Stimulated activated CD4-positive, alpha-beta T cell treated with anti-CD3 and anti-CD28 coated beads, Interleukin-15, amount 100 ng/mL, for 24 hours (primary cell): ENCODE measurements around the gene SLC25A34.

Experiments used
- DNase-seq: peaks from one replicate; pipeline ENCODE4 v3.0.0-alpha.2; 2020

Gene SLC25A34

DNA sequence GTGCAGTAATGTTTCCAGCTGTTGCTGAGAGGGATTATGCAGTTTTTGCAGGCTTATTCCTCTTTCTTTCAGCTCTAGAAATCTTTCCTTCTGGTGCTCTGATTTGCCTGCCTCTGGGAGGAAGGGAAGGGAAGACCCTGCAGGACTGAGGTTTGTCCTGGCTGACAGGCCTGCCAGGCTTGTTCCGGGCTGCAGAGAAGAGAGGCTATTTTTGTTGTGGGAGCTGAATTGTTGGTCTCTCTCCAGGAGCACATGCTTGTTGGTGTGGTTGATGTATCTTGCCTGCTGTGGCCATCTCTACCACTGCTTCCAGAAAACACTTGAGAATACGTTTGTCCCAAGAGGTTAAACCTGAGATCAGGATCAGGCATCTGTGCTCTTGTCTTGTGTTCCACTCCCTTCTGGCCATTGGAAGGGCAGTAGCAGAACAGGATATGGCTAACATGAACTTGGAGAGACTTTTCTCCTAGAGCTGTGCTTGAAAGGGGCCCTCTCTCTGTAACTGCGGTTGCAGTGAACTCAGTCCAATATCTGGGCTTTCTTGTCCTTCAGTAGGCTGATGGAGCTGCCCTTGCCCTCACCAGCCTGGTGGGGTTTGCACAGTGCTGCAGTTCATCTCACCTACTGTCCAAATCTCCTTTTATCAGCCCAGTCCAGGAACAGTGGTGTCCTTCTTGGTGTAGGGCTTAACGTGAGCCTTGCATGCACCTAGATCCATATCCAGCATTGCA lies 21.5 kb upstream of the SLC25A34 start:
- no peak for DNase-seq

DNA sequence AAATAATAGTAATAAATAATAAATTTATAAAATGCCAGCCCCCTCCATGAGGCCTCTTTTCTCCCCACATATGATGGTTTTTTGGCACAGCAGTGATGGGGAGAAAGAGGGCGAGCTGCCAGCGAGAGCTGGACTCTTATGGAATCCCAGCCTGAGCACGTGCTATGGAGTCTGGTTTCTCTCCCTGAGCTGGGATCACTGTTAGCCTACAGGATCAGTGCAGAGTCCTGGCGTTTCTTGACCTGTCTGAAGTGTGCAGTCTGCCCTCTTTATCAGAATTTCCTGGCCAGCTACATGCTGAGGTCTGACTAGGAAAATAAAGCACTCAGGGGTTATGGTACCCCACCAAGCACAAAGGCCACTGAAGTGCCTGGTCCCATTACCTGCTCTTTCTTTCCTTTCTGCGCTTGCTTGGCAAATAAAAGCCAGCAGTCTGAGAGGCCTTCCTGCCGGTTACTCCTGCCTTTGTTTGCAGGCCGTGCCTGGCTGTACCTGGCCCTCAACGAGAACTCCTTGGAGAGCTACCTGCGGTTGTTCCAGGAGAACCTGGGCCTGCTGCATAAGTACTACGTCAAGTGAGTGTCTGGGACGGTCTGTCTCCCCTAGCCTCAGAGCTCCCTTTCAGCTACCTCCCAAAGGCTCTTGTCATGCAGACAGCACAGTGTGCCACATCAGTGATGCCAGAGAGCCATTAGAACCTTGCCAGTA lies 18.5 kb upstream of the SLC25A34 start:
- DNase-seq: no peak

DNA sequence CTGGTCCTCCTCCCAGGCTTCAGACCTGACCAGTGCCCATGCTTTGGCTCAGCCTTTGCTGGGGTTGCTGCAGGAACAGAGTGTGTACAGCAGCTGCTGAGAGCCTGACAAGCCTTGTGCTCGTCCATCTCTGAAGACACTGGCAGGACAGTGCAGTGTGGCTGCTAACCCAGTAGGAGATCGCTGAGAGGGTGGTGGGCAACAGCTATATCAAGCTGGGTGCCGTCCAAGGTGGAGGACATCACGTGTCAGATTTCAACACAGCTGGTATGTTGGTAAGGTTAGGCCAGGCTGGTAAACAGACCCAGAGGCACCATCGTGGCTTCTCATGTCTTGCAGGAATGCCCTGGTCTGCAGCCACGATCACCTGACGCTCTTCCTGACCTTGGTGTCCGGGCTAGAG lies 17.9 kb upstream of the SLC25A34 start:
- DNase-seq: no peak

DNA sequence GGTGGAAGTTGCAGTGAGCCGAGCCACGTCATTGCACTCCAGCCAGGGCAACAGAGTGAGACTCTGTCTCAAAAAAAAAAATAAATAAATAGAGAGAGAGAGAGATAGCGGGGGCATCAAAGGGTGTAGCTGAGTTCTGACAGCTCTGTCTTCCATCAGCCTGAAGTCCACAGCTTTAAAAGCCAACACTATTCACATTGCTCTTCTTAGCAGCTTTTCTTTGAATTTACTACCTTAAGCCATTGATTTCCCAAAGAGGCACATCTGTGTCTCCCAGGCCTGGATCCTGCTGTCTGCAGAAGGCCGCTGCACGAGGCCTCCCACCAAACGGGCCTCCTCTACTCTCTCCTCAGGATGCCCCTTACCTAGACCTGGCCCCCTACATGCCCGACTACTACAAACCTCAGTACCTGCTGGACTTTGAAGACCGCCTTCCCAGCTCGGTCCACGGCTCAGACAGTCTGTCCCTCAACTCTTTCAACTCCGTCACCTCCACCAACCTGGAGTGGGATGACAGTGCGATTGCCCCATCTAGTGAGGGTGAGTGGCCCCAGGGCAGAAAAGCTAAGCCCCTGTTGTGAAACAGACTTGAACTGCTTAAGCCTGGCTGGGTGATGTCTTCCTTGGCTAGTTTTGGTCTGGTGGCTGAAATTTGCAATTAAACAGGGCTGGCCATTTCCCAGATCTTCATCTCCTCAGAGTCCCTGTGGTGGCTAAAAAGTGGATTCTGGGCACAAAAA lies 16.5 kb upstream of the SLC25A34 start:
- no peak for DNase-seq

DNA sequence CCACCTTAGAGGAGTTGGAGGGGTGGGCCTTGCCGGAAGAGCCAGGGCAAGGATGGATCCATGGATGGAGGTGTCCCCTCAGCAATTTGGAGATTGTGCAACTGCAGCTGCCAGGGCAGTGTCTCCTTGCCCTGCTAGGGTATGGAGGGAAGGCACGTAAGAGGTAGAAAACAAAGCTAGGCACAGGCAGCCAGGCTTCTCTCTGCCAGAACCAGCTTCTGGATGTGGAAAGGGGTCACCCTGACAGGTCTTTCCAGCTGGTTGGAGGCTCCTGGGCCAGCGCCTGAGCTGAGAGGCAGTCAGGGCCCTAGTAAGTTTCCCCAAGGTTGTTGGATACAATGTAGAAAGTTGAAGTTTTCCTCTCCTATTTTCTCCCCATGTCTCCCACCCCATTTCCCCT lies 15.2 kb upstream of the SLC25A34 start:
- no peak for DNase-seq

DNA sequence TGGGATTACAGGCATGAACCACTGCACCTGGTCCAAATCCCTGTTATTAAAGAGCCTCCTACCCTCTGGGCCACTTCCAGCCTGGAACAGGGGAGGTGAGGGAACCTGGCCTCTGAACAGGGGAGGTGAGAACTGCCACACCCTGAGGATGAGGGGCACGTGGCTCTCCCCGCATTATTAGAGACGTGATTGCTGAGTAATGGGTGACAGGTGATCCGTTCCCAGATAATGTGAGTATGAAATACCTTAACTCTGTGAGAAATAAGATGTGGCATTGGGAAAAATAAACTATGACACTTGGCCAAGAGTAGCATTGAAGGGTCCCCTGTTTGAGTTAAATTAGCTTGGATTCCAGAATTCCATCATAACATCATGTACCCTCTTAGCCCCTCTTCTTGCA lies 13.6 kb upstream of the SLC25A34 start:
- DNase-seq: no peak

DNA sequence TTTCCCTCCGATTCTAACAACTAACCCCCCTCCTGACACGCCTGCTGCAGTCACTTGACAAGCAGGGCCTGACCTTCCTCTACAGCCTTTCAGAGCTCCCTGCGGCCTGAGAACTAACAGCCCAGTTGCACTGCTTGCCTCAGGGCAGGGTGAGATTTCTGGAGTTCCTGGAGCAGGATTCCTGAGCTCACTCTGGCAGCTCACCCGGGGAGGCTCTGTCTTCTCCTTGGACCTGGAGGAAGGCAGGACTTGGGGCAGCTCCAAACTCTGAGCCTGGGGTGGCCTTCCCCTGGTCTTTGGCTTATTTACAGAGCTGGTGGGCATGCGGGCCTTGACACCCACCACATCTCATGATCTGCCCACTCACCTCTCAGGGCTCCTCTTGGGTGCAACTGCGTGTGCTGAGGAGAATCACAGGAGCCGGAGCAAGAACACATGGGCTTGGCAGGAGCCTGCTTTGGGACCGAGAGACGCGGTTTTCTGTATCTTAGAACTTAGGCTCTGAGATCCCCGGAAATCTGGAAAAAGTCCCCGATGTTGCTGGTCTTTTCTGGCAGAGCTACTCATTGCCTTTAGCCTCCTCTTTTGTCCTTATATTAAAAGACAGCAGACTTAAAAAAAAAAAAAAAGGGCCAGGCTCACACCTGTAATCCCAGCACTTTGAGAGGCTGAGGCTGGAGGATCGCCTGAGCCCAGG lies 13.1 kb upstream of the SLC25A34 start:
- no peak for DNase-seq

DNA sequence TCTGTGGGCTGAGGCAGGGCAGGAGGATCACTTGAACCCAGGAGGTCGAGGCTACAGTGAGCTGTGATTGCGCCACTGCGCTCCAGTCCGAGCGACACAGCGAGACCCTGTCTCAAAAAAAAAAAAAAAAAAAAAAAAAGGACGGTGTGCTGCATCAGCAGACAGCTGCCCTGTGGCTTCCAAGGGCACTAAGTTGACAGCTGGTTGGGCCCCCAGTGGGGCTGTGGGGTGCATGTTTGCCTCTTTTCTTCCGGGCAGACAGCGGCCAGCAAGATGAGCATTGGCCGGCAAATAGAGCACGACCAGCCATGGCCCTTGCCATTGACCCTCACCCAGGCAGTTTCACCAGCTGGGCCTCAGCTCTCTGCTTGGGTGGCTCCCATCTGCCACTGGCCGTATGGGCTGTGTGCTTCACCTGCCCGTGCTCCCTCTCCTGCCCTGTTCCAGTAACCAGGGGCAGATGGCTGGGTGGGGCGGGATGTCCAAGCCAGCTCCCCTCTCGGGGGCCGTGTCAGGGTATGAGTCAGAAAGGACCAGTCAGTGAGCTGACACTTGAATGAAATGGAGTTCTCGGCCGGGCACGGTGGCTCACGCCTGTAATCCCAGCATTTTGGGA lies 12.3 kb upstream of the SLC25A34 start:
- no peak for DNase-seq

DNA sequence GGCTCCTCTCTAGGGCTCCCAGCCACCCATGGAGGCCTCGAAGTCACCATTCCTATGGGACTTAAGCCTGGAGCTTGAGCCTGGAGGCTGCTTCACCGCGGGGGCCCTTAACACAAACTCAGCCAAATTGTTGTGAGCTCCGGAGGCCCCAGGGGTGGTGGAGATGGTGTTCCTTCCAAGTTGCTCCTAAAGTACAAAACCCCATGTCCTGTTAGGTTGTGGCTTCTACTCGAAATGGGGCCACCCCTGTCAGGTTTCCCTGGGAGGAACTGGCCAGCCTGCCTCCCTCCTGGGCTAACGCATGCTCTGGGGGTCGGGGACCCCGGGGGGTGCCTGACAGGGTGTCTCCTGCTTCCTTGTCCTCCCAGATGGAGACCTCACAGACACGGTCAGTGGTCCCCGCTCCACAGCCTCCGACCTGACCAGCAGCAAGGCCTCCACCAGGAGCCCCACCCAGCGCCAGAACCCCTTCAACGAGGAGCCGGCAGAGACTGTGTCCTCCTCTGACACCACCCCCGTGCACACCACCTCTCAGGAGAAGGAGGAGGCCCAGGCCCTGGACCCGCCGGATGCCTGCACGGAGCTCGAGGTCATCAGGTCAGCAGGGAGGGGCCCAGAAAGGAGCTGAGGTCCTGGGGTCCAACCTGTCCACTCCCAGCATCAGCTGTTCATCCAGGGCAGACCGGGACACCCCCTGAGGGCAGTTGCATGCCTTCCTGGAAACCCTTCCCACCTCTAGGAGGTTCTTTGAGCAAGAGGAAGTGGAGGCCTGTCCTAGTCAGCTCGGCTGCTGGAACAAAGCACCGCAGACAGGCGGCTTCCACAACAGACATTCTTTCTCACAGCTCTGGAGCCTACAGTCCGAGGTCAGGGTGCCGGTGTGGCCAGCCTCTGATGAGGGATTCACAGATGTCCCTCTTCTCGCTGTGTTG lies 10.8 kb upstream of the SLC25A34 start:
- no peak for DNase-seq

DNA sequence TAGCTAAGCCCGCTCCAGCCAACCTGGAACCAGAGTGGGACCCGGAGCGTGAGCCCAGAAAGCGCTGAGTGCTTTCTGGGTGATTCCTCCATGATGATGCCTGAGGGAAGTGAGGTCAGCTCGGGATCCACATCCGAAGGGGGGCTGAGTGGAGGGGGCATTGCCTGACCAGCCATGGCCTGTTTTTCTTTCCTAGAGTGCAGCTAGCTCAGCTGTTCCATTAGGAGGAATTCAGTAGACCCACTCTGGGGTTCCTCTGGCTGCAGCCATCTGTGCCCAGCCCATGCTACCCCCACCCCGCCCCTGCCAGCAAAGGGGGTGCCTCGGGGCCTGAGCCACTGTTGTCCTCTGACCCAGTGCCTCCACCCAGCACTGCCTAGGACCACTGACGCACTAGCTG lies 9.6 kb upstream of the SLC25A34 start:
- no peak for DNase-seq

DNA sequence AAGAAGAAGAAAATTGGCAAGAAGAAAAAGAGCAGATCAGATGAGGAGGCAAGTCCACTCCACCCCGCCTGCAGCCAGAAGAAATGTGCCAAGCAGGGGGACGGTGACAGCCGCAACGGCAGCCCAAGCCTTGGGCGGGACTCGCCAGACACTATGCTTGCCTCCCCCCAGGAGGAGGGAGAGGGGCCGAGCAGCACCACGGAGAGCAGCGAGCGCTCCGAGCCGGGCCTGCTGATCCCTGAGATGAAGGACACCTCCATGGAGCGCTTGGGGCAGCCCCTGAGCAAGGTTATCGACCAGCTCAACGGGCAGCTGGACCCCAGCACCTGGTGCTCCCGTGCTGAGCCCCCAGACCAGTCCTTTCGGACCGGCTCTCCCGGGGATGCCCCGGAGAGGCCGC lies 9.0 kb upstream of the SLC25A34 start:
- no peak for DNase-seq

DNA sequence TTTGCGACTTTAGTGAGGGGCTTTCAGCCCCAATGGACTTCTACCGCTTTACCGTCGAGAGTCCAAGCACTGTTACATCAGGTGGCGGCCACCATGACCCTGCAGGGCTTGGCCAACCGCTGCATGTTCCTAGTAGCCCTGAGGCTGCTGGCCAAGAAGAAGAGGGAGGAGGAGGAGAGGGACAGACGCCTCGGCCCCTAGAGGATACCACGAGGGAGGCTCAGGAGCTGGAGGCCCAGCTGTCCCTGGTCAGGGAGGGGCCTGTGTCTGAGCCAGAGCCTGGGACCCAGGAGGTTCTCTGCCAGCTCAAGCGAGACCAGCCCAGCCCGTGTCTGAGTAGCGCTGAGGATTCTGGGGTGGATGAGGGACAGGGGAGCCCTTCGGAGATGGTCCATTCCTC lies 8.6 kb upstream of the SLC25A34 start:
- DNase-seq: no peak

DNA sequence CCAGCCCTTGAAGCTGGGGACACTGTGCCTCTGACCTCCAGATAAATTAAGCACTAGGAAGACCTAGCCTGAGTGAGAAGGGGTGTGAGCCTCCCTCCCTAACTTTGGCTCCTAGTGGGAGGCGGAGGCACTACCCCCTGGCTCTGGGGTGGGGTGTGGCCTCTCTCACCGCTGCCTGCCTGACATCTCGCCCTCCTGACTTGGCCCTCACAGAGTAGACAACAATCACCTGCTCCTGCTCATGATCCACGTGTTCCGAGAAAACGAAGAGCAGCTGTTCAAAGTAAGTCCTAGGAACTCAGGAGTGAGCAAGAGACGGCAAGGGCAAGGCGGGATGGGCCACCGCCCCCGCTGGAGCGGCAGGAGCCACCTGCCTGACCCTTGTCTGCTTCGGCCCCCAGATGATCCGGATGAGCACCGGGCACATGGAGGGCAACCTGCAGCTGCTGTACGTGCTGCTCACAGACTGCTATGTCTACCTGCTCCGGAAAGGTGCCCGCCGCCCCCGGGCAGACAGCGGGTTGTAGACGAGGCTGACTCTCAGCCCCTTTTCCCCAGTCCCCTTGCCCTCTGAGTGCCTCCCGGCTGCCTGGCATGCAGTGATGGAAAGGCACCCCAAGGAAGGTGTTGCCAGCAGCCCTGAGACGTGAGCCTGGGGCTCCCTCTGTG lies 8.1 kb upstream of the SLC25A34 start:
- DNase-seq: no peak

DNA sequence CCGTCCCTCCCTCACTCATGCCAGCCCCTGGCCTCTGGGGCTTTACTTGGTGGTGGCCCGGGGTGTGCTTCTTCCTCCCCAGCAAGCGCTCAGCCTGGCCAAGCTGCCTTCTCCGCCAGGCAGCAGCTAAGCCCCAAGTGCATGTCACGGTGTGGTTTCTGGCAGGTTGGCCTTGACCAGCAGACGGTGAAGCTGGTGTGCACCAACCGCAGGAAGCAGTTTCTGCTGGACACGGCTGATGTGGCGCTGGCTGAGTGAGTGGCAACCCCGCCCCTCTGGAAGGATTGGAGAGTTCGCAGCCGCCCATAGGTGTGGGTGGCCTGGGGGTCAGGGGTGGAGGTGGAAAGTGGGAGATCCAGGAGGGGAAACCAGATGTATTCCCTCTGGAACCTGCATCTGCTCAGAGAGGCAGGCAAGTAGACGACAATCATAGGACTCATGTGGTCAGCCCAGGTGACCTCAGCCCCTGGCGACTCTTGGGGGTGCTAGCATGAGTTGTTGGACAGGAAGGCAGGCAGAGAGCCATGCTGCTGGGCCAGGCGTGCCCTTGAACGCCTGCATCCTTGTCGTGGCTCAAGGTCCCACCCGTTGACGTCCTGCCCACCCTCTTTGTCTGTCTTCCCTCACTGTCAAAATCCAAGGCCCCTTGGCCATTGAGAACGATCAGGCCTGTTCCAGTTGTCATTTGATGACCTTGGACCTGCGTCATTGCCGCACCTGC lies 7.0 kb upstream of the SLC25A34 start:
- DNase-seq: no peak

DNA sequence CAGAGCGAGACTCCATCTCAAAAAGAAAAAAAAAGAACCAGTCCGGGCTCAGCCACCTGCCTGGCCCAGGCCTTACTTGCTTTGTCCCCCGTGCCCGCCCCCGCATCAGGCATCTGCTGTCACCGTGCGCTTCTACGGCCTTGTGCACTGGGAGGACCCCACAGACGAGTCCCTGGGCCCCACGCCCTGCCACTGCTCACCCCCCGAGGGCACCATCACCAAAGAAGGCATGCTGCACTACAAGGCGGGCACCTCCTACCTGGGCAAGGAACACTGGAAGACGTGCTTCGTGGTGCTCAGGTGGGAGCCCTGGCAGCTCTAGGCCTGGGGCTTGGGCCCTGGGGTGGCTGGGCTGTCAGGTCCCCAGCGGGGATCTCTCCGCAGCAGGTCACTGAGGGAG lies 5.6 kb upstream of the SLC25A34 start:
- DNase-seq: no peak

DNA sequence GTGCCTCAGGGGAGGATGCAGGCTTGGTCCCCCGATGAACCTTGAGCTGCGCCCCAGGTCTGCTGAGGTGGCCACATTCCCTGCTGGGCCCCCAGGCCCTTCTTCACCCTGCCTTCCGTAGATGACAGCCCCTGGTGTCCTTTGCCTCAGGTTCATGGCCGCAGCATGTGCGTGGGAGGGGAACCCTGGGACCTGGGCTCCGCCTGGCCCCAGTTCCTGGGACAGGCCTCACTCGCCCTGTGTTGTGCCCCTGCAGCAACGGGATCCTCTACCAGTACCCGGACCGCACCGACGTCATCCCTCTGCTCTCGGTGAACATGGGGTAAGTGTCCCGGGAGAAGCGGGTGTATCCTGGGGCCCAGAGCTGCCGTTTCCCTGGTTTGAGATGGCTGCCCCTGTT lies 5.1 kb upstream of the SLC25A34 start:
- DNase-seq: no peak

DNA sequence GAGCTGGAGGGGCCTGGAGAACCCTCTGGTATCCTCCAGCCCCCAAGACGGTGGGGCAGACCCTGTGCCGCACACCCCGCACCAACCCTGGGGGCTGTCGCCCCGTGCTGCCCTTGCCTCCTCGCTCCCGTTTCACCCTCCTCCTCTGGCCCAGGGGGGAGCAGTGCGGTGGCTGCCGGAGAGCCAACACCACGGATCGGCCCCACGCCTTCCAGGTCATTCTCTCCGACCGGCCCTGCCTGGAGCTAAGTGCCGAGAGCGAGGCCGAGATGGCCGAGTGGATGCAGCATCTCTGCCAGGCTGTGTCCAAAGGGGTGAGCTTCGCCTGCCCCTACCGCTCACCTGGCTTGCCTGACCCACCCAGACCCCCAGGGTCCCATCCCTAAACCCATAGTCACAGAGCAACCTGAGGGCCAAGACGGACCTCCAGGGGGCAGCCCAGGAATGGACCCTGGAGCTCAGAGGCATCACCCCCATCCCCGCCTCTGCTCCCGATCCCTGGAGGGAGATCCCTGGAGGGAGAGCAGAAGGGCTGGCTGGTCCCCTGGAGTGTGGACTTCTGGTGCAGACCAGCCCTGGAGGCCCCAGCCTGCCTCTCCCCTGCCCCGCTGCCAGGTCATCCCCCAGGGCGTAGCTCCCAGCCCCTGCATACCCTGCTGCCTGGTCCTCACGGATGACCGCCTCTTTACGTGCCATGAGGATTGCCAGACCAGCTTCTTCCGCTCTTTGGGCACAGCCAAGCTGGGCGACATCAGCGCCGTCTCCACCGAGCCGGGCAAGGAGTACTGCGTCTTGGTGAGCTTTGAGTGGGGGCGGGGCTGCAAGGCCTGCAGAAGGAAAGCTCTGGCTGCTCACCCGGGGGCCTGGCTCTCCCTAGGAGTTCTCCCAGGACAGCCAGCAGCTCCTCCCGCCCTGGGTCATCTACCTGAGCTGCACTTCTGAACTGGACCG lies 4.0 kb upstream of the SLC25A34 start:
- no peak for DNase-seq

DNA sequence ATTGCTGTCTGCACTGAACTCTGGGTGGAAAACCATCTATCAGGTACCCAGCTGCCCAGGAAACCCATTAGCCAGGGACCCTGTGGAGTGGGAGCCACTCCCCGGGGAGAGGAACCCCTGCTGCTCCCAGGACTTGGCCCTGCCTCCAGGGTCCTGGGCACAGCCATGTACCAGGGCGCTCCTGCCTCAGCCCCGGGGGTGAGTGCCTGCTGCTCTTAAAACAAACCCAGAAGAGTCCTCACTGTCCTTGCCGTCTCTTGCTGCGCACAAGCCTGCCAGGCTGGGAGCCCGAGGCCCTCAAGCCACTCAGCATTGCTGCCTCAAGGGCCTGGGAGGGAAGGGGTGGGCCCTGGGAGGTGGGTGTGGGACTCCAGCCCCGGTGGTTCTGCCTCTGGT lies 3.4 kb upstream of the SLC25A34 start:
- no peak for DNase-seq

DNA sequence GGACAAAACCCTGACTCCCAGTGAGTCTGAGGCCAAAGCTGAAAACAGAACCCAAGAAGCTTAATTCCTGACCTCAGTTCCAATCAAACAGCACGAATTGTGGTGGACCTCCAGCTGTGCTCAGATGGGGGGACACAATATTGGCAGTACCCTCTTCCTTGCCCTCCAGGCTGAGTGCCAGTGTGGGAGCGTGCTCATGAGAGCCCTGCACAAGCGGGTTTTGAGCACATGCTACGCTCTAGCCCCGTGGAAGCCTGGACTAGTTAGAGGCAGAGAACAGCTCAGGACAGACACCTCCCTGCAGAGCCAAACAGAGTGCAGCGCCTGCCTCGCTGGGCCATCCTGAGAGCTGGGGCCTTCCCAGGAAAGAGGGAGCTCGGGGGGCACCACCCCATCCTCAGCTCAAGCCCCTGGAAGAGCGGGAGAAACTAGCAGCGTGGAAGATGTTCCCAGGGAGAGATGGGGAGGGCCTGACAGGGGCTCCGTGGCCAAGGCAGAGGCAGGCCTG lies 2.8 kb upstream of the SLC25A34 start:
- no peak for DNase-seq
